GM21390 (cell line): ENCODE results near the gene CYB5RL.
"Not testable (repeated sequence)": the region's sequence is repeated elsewhere in the genome, so short reads cannot be mapped to it uniquely, and the experiment has no call there.

Source experiments
- ATAC-seq: cut with Tn5 transposase; IDR thresholded peaks from one replicate; pipeline ENCODE4 v1.9.1; 2021; ENCODE audit not compliant: unreplicated experiment

Gene CYB5RL

GRCh38 chr1:54191525-54191924 lies 8.3 kb downstream of the CYB5RL start:
- ATAC-seq, result no peak

GRCh38 chr1:54190526-54190925 lies 9.3 kb downstream of the CYB5RL start:
- no peak for ATAC-seq

GRCh38 chr1:54188291-54188690 lies 11.5 kb downstream of the CYB5RL start:
- ATAC-seq, result no peak

- no peak for ATAC-seq
Observed at GRCh38 chr1:54186056-54186455, 13.8 kb downstream of the CYB5RL start.

GRCh38 chr1:54180701-54181360 lies 19.0 kb downstream of the CYB5RL start:
- ATAC-seq, result no peak

GRCh38 chr1:54178296-54179070 lies 21.3 kb downstream of the CYB5RL start:
- no peak for ATAC-seq

- no peak for ATAC-seq
Observed at GRCh38 chr1:54177726-54178125, 22.1 kb downstream of the CYB5RL start.

- no peak for ATAC-seq
Observed at GRCh38 chr1:54176621-54177327, 23.1 kb downstream of the CYB5RL start.

GRCh38 chr1:54174106-54174505 lies 25.7 kb downstream of the CYB5RL start:
- no peak for ATAC-seq

GRCh38 chr1:54173681-54174080 lies 26.1 kb downstream of the CYB5RL start:
- ATAC-seq, result no peak

GRCh38 chr1:54172614-54173599 lies 26.9 kb downstream of the CYB5RL start:
- ATAC-seq, result no peak

- ATAC-seq, result no peak
Observed at GRCh38 chr1:54171606-54172005, 28.2 kb downstream of the CYB5RL start.

GRCh38 chr1:54171016-54171415 lies 28.8 kb downstream of the CYB5RL start:
- ATAC-seq, result no peak

- no peak for ATAC-seq
Observed at GRCh38 chr1:54169068-54169467, 30.8 kb downstream of the CYB5RL start.

GRCh38 chr1:54168206-54168965 lies 31.4 kb downstream of the CYB5RL start:
- no peak for ATAC-seq

- ATAC-seq, result no peak
Observed at GRCh38 chr1:54167422-54168139, 32.2 kb downstream of the CYB5RL start.

- not testable (repeated sequence) for ATAC-seq
Observed at GRCh38 chr1:54166357-54166756, 33.5 kb downstream of the CYB5RL start.

- ATAC-seq, result no peak
Observed at GRCh38 chr1:54165146-54165545, 34.7 kb downstream of the CYB5RL start.

GRCh38 chr1:54163573-54163972 lies 36.3 kb downstream of the CYB5RL start:
- ATAC-seq, result no peak
